ENCODE data around the gene LOXHD1.

LOXHD1 gene, protein sequence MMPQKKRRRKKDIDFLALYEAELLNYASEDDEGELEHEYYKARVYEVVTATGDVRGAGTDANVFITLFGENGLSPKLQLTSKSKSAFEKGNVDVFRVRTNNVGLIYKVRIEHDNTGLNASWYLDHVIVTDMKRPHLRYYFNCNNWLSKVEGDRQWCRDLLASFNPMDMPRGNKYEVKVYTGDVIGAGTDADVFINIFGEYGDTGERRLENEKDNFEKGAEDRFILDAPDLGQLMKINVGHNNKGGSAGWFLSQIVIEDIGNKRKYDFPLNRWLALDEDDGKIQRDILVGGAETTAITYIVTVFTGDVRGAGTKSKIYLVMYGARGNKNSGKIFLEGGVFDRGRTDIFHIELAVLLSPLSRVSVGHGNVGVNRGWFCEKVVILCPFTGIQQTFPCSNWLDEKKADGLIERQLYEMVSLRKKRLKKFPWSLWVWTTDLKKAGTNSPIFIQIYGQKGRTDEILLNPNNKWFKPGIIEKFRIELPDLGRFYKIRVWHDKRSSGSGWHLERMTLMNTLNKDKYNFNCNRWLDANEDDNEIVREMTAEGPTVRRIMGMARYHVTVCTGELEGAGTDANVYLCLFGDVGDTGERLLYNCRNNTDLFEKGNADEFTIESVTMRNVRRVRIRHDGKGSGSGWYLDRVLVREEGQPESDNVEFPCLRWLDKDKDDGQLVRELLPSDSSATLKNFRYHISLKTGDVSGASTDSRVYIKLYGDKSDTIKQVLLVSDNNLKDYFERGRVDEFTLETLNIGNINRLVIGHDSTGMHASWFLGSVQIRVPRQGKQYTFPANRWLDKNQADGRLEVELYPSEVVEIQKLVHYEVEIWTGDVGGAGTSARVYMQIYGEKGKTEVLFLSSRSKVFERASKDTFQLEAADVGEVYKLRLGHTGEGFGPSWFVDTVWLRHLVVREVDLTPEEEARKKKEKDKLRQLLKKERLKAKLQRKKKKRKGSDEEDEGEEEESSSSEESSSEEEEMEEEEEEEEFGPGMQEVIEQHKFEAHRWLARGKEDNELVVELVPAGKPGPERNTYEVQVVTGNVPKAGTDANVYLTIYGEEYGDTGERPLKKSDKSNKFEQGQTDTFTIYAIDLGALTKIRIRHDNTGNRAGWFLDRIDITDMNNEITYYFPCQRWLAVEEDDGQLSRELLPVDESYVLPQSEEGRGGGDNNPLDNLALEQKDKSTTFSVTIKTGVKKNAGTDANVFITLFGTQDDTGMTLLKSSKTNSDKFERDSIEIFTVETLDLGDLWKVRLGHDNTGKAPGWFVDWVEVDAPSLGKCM (N-terminal part only)

DNA sequence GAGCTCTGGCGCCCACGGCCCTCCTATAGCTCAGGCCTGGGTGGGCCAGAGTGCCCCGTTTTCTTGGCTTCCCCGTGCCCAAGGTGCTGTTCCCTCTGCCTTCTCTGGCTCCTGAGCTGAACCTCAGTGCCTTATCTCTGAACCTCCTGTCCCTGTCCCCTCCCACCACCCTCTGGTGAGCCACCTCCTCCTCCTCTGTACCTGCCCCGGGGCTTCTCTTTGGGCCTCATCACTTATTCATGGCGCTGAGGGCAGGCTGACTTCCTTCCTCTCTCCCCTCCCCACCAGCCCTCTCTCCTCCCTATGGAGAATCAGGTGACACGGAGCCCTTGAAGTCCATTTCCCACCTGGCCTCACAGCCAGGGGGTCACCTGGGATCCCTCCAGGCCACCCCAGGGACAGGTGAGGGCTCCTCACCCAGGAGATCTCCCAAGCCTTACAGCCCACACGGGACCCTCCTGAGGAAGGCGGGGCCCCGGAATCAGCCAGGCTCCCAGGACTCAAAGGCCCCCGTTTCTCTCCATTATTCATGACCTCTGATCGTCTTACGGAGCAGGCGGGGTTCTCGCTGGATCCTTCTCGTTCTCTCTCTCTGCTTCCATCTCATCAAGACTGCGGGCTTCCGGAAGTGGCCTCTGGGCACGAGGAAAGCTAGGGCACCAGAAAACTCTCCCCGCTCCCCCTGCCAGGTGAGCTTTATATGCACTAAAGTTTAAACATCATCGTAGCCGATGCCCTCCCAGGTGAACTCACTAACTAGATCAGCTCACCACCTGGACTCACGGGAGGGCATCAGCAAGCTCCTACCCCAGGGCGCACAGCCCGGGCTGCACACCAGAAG is at the start of gene LOXHD1:
TSS of gene LOXHD1 (minus strand) at position 106 of the 841 bp plus-strand sequence. CDS start 187 bp downstream, outside the sequence.
- intact Hi-C loops (cut with DNase I) = loop anchor here (5.0 to 10.0 kb wide), 3 partner anchors 103 to 483 kb away; a partner anchor contains a TSS
- DNase-seq = peak in 7 of 42 donors; percentile 12 to 59 (median 23)

DNA sequence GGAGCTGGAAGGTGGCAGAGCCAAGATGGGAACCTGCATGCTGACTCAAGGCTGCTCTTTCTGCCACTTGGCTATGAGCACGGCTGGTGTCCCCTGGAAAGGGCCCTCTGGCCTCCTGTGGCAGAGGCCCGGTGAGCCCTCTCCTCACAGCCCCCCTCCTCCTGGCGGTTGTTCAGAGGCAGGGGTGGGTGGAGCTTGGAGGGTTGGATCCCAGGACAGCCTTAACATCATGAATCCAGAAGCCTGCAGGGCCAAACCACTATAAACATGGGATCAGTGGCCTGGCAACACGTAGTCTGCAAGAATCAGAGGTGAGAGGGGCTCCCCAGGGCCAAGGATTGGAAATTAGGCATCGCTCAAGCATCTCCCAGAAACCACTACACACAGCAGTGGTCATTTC is 48.5 kb upstream of the LOXHD1 start:
- DNase-seq = no peak
- intact Hi-C loops (cut with DNase I) = no loop called here

DNA sequence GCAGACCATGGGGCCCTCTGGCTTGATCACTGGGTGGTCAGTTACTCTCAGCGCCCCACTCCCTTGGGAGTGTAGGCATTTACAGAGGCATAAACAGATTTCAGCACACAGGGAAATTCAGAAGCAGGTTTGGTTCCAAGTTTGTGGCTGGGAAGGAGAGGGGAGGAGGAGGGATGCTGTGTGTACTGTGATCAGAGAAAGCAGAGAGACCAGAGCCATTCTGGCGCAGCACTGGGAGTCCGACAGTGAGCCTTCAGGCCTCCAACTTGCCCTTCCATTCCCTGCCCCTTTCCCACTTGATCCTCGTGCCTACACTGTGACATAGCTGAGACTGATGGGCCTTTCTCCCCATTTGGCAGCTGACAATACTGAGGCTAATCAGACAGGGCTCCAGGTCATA is 47.8 kb upstream of the LOXHD1 start:
- intact Hi-C loops (cut with DNase I) = no loop called here
- no peak for DNase-seq

DNA sequence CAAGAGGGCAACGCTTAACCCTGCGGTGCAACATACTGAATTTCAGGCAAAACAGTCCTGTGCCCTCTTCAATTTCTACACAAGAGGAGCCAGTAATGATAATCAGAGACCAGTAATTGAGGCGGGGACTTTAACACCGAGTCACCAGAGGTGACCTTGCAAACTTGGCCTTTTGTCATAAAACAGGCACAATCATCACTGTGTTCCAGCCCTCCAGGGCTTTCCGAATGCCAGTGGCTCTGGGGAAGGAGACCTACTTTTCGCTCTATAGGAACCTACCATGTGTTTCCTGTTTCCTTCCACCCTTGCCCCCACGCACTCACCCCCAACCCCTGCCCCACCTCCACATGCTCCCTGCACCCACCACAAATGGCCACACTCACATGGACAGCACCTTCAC is 47.2 kb upstream of the LOXHD1 start:
- DNase-seq = no peak
- intact Hi-C loops (cut with DNase I) = no loop called here

DNA sequence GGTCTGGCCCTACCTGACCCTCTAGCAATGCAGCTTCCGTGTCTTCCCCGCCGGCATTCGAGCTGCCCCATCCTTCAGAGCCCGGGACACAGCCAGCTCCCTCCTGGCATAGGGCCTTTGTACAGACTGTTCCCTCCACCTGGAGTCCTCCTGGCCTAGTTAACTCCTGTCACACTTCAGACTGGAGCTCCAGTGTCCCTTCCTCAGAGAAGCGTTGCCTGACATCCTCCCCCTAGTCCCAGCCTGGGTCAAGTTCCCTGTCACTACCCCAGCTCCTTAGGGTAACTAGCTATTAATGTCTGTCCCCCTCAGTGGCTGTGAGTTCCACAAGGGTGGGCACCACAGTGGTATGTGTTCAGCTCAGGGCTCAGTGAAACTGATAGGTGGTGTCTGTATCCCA is 45.5 kb upstream of the LOXHD1 start:
- no peak for DNase-seq
- intact Hi-C loops (cut with DNase I) = no loop called here

DNA sequence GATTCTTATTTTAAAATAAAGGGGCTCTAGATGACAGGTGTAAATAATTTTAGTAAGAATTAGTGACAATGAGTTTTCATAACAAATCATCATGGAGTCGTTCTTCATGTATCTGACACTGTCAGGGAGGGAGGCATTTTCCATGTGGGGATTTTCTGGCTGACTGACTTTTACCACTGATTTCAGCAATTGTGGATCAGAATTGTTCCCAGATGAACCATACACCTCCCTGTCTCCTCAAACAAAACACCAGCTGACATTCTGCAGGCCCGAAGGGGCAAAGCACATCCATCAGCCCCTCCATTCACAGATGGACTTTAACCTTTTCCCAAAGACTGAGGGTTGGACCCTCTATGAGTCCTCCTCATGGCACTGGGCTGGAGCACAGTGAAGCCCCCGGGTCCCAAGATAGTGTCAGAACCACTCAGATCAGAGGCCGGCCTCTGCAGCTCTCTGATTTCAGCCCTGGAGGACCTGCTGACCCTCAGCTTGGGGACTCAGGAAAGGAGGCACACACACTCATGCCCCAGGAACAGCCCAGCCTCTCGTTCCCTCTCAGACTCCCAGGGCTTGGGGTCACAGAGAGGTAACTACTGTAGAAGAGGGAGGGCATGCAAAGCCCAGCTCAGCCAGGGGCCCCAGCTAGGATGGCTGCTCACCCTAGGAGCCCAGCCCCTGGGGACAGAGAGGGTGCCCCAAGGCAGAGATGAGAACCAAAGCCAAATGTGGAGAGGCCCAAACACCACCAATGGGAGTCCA is 43.2 kb upstream of the LOXHD1 start:
- intact Hi-C loops (cut with DNase I) = no loop called here
- DNase-seq = no peak

DNA sequence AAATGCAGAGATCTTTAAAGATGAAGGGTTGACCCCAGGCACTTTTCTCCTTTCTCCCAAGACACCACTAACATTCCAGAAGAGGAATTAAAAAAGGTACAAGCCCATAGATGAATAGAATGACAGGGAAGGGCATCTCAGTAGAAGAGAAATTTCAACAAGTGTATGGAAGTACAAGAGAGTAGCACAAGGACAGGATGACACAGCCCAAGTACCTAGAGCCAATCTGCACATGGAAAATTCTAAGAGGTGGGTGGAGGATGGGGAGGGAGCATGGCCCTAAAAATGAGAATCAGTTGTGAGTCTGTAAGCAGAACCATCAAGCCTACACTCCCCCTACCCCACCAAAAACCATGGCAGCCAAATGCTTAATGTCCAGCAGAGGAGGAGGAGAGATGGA is 39.7 kb upstream of the LOXHD1 start:
- no peak for DNase-seq
- intact Hi-C loops (cut with DNase I) = no loop called here

DNA sequence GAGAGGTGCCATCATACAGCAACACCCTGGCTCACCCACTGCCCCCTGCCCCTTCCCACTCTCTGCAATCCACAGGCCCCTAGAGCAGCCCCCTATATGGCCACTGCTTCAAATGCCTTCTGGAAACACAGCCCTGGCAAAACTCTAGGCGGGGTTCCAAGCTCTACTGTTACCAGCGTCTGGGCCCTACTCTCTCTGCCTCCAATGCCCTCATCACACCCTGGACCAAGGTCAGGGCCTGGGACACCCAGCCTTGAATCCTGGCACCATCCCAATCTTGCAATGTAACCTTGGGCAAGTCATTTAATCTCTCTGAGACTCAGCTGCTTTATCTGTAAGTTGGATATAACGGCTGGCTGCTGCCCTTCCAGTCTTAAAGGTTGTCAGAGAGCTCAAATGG is 39.2 kb upstream of the LOXHD1 start:
- intact Hi-C loops (cut with DNase I) = no loop called here
- no peak for DNase-seq

DNA sequence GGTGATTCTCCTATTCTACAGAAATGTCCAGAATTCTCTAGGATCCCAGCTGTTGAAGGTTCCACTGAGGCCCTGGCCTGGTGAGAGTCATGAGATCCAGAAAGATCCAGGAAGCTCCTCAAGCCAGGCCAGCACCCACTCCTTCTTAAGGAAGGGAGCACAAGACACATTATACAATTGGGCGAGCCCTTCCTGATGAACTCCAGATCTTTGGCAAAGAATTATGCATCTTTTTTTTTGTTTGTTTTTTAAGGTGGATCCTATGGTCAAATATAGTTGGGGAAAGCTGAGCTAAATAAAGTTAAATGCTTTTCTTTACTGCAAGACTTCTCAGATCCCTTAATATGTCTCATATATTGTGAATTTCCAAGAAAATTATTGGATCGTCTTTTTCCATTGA is 37.0 kb upstream of the LOXHD1 start:
- intact Hi-C loops (cut with DNase I) = no loop called here
- DNase-seq = no peak

DNA sequence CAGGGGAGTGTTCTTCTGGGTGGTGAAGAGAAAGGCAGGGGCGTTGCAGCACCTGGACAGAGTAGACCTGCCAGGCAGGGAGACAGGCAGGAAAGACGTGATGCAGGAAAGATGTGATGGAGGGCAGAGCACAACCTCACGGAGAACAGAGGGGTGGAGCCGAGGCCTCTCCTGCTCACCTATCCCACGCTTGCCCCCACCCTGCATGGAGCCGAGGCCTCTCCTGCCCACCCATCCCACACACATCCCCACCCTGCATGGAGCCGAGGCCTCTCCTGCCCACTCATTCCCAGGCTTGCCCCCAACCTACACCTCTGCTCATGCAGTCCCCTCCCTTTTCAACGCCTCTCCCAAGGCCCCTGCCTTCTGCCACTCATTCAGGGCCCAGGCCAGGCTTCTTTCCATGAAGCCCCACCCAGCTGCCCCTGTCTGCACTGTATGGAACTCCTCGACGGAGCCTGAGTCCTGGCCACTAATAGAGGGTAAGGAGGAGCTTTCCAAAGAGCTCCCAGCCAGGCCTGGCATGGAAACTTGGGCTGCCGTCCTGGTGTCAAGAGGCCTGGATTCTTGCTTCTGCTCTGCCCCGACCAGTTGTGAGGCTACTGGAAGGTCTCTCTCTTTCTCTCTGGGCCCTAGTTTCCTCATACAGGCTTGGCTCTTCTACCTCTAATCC is 32.0 kb upstream of the LOXHD1 start:
- no peak for DNase-seq
- intact Hi-C loops (cut with DNase I) = no loop called here

DNA sequence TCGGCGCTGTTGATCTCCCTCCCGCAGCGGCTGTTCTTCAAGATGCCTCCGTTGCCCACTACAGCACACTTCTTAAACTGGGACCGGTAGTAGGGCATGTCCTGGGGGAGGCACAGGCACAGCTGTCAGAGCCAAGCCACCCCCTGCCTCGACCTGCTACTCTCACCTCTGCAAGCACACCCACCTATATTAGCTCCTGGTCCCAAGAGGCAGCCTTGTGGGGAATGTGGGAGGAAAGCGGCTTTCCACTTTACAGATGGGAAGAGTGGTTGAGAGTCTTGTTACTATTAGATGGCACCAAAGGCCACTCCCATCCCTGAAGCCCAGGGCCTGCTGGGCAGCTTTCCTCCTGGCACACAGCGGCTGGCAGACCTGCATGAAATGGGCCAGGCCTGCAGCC is 29.2 kb upstream of the LOXHD1 start:
- intact Hi-C loops (cut with DNase I) = no loop called here
- DNase-seq = no peak

DNA sequence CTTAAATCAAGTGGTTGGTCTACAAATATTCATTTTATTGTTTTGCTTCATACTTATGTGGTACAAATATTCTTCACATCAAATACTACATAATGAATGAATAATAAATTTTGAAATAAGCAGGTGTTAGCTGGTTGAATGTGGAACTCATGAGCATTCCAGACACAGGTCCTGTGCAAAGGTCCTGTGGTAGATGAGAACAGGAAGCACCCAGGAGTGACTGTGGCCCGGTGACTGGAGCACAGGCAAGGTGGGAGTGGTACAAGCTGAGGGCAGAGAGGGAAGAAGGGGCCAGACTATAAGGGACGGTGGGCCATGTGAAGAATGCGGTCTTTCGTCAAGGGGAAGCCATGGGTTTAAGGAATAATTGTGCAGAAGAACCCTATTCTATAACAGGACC is 26.2 kb upstream of the LOXHD1 start:
- intact Hi-C loops (cut with DNase I) = no loop called here
- no peak for DNase-seq

DNA sequence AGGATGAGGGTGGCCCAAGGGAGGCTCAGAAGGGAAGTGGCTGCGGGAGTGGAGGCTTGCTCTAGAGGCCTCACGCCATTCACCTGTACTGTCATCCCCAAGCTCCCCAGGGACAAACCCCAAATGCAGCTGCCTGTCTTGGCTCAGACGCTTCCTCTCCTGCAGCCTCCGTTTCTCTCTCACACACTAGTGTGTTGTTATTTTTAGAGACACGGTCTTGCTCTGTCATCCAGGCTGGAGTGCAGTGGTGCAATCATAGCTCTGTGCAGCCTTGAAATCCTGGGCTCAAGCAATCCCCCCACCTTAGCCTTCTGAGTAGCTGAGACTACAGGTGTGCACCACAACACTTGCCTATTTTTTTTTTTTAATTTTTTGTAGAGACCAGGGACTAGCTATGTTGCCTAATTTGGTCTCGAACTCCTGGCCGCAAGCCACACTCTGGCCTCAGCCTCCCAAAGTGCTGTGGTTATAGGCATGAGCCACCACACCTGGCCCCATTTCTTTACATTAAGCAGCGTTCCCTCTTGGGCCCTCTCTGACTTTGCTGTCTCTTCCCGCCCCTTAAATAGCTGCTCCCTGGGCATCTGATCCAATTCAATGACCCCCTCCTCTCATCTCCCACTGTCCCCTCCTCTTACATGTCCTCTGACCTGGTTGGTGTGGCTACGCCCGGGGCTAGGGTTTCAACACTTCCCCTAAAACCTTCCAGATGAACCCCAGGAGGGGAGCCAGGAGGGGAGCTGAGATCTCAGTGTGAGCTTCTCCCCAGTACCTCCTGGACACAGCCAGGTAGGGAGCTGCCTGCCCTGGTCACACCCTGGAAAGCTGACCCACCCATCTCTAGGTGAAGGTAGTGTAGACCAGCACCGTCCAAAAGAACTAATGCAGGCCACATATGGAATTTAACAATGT is 24.0 kb upstream of the LOXHD1 start:
- intact Hi-C loops (cut with DNase I) = no loop called here

DNA sequence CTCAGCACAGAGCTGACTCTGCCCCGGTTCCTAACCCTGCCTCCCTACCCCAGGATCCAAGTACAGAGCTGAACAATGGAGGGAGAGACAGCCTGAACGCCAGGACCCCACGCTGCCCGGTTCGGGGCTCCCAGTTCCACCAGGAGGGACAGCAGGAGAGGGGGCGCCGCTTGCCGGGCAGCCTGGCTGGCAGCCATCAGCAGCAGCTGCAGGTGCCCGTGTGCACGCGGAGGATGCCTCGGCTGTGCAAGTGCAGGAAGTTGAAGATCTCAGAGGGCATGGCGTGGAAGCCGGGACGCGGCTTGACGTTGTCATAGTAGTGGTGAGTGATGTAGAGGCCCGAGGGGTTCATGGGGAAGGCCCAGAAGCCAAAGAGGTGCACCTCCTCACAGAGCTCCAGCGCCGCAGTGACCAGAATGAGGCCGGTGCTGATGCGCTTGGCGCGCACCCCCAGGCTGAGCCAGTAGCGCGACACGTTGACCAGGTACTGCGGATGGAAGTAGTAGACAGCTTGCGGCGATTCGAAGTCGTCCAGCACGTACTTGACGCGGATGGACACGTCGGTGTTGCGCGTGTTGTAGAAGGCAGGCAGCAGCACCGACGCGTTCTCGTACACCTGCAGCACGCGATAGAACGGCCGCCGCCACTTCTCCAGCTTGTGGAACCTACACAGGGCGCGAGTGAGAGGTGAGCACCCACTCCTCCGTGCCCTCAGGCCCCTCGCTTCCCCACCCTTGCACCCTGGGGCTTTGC is 23.0 kb upstream of the LOXHD1 start:
- intact Hi-C loops (cut with DNase I) = no loop called here
- no peak for DNase-seq

More for the DNA sequence above, 24.0 kb upstream of the LOXHD1 start:
- no peak for DNase-seq

DNA sequence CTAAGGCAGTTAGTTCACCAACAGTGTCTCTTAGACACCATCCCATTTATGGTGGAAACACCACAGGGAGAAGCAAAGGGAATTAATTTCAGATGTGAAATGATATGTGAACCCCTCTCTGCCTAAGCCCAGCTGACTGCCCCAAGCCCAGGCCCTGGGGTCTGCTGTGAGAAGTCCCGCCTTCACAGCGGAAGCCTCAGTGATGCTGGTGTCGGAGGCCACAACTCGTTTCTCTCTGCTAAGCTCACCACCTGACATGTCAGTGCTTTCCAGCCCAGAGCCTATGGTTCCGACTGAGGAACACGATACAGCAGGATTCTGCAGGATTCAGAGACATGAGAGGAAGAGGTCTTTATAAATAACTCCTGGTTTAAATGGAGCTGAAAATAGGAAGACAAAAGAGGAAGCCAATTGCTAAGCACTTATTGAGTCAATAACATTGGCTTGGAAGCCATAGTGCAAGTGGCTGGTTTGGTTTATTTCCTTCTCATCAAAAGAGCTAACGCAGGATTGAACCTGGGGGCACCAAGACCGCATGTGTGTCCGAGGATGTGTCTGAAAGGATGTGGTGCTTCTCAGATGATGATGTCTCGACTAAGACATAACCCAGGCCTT is 21.9 kb upstream of the LOXHD1 start:
- no peak for DNase-seq
- intact Hi-C loops (cut with DNase I) = no loop called here
